ENCODE measurements around the gene ZNF652. TPM values are rescaled to one million over a fixed set of nuclear protein-coding genes. Genes with fewer than 3 reads are reported as not detected.

Gene ZNF652
- total RNA-seq, 1 experiment from 2014 or later = 42.8 TPM

DNA sequence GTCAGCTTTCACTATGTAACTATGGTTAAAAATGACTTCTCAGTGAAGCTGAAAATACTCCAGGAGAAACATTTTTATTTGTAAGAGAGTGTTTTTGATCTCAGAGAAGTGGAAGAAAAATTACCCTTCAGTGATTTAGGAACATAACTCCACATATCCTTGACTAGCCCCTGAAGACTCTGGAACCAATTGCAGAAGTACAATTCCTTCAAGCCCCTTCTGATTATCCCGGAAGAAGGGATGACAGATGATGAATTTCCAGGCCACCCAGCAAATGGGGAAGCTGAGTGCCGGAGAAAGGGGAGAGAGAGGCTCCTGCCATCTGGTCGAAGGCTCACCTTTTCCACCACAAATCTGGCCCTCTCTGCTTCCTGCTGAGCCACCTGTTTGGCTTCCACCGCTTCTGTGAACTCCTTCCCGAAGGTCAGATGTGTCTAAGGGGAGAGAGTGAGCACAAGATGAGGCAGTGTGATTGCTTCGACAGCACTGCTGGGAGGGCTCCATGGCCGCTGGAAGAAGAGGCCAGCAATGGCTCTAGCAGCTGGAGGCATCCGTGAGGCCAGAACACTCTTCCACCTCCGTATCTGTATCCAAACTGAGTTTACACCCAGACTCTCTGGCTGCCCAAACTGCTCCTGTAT lies 44.5 kb upstream of the ZNF652 start:
- peaks cover 82% of the 10 kb centered on the region for H3K36me3 Mint-ChIP-seq (ENCODE audit: insufficient read depth, unreplicated experiment)
- peaks cover 12% of the 10 kb centered on the region for H3K4me1 Mint-ChIP-seq (ENCODE audit: low read depth, unreplicated experiment)
- TF ChIP-seq CTCF (IDR thresholded peaks at IDR 0.05; ENCODE audit: unreplicated experiment) = no peak
- no peak overlapping the region for H3K4me3 Mint-ChIP-seq (ENCODE audit: low read depth, unreplicated experiment)
- no peaks in the 10 kb centered on the region for H3K9me3 Mint-ChIP-seq (ENCODE audit: low read depth, unreplicated experiment)
- no peak for DNase-seq
- CTCF ChIA-PET = interaction anchor here (0.6 to 2.3 kb wide), 2 partner anchors 10 to 151 kb away, joined by 5 to 14 read pairs; no protein-coding TSS in a partner anchor
- no peak overlapping the region for H3K27ac Mint-ChIP-seq (ENCODE audit: unreplicated experiment)
- no TSS peak for BruUV-seq (replicated peaks)
- H3K27me3 Mint-ChIP-seq (ENCODE audit: unreplicated experiment) = no peaks in the 10 kb centered on the region
- intact Hi-C loops (cut with micrococcal nuclease; ENCODE audit: unreplicated experiment) = no loop called here

- BruUV-seq (replicated peaks) = no TSS peak
- Mint-ChIP-seq H3K9me3 (ENCODE audit: low read depth, unreplicated experiment) (no peaks in the 10 kb centered on the region), H3K27me3 (ENCODE audit: unreplicated experiment) (no peaks in the 10 kb centered on the region), H3K27ac (ENCODE audit: unreplicated experiment) (no peak overlapping the region), H3K4me1 (ENCODE audit: low read depth, unreplicated experiment) (peaks cover 9% of the 10 kb centered on the region), H3K36me3 (ENCODE audit: insufficient read depth, unreplicated experiment) (peaks cover 69% of the 10 kb centered on the region), H3K4me3 (ENCODE audit: low read depth, unreplicated experiment) (no peak overlapping the region)
- TF ChIP-seq CTCF (IDR thresholded peaks at IDR 0.05; ENCODE audit: unreplicated experiment) = no peak
- CTCF ChIA-PET = no interaction called here
- no peak for DNase-seq
- intact Hi-C loops (cut with micrococcal nuclease; ENCODE audit: unreplicated experiment) = no loop called here
These were observed 42.9 kb upstream of the ZNF652 start for GRCh38 chr17:49404906-49405305.

DNA sequence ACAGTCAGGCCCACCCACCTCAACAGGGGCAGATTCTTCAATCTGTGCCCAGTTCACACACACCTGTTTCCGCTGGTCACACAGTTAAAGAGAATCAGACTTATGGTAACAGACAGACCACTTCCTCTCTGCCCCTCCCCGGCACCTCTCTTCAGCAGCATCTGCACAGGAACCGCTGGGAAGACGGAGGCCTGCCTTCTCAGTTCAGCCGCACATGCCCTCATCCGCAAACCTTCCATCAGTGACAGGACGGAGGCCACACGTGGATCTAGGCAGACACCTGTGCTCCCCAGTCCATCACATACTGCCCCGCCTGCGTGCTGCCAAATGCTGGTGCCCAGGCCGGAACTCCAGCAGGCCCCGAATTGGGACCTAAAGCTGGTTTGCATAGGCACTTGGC lies 42.3 kb upstream of the ZNF652 start:
- H3K27me3 Mint-ChIP-seq (ENCODE audit: unreplicated experiment) = no peaks in the 10 kb centered on the region
- peaks cover 9% of the 10 kb centered on the region for H3K4me1 Mint-ChIP-seq (ENCODE audit: low read depth, unreplicated experiment)
- H3K36me3 Mint-ChIP-seq (ENCODE audit: insufficient read depth, unreplicated experiment) = peaks cover 68% of the 10 kb centered on the region
- CTCF ChIA-PET = no interaction called here
- intact Hi-C loops (cut with micrococcal nuclease; ENCODE audit: unreplicated experiment) = no loop called here
- TSS peak; percentile 55 for BruUV-seq (replicated peaks)
- DNase-seq = no peak
- no peak for TF ChIP-seq CTCF (IDR thresholded peaks at IDR 0.05; ENCODE audit: unreplicated experiment)
- no peaks in the 10 kb centered on the region for H3K9me3 Mint-ChIP-seq (ENCODE audit: low read depth, unreplicated experiment)
- H3K27ac Mint-ChIP-seq (ENCODE audit: unreplicated experiment) = no peak overlapping the region
- H3K4me3 Mint-ChIP-seq (ENCODE audit: low read depth, unreplicated experiment) = no peak overlapping the region

DNA sequence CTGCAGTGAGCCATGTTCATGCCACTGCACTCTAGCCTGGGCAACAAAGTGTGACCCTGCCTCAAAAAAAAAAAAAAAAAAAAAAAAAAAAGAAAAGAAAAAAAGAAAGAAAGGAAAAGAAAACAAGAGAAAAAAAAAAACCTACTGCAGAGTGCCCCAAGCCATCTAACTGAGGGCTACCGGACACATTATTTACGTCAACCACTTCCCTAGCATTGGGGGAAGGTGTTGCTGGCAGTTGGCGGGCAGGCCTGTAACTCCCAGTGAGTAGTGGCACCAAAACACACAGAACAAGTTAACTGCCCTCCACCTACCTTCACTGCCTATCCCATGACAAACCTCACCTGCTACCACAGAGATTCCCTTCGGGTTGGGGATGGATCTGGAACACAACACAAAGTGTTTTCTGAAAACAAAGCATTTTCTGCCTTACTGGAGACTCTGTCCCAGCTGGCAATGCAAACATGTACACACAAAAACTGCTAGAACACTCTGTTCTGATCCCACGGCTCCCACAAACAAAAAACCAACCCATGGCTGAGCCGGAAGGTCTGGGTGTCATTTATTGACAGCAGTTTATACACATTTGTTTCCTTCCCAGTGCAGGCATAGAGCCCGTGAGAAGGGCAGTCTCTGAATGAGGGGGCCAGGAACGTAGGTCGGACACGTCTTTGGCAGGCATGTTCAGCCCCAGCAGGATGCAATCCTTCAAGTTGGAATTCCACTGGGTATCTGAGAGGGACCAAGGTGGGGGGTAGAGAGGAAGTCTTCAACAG lies 41.7 kb upstream of the ZNF652 start:
- intact Hi-C loops (cut with micrococcal nuclease; ENCODE audit: unreplicated experiment) = no loop called here

More for the DNA sequence above, 41.7 kb upstream of the ZNF652 start:
- peaks cover 8% of the 10 kb centered on the region for H3K4me1 Mint-ChIP-seq (ENCODE audit: low read depth, unreplicated experiment)
- no peak overlapping the region for H3K27ac Mint-ChIP-seq (ENCODE audit: unreplicated experiment)
- no peaks in the 10 kb centered on the region for H3K27me3 Mint-ChIP-seq (ENCODE audit: unreplicated experiment)
- peaks cover 62% of the 10 kb centered on the region for H3K36me3 Mint-ChIP-seq (ENCODE audit: insufficient read depth, unreplicated experiment)
- no TSS peak for BruUV-seq (replicated peaks)
- no peak for DNase-seq
- CTCF ChIA-PET = no interaction called here
- no peaks in the 10 kb centered on the region for H3K9me3 Mint-ChIP-seq (ENCODE audit: low read depth, unreplicated experiment)
- H3K4me3 Mint-ChIP-seq (ENCODE audit: low read depth, unreplicated experiment) = no peak overlapping the region
- TF ChIP-seq CTCF (IDR thresholded peaks at IDR 0.05; ENCODE audit: unreplicated experiment) = no peak

Measured in Calu3 (cell line).